ENCODE data around the gene EXOC3.
"Not testable (repeated sequence)": the region's sequence is repeated elsewhere in the genome, so short reads cannot be mapped to it uniquely, and the experiment has no call there.

The EXOC3 gene

DNA sequence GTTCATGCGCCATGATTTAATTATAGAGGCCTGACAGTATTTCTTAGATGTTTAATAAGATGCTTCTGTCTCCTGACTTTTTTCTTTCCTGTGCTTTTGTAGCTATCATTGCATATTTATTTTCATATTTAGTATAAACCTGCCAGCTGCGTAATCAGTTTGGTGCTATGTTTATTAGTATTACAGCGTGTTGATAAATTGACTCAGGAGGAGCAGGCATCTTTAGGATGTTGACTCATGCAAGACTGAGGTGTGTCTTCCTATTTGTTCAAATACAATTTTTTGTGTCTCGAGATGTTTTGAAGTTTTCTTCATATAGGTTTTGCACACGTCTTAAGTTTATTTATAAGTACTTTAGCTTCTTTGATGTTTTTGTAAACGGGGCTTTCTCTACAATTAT, 35.9 kb upstream of the EXOC3 start:
- no peak for DNase-seq (ENCODE audit: low read depth)

DNA sequence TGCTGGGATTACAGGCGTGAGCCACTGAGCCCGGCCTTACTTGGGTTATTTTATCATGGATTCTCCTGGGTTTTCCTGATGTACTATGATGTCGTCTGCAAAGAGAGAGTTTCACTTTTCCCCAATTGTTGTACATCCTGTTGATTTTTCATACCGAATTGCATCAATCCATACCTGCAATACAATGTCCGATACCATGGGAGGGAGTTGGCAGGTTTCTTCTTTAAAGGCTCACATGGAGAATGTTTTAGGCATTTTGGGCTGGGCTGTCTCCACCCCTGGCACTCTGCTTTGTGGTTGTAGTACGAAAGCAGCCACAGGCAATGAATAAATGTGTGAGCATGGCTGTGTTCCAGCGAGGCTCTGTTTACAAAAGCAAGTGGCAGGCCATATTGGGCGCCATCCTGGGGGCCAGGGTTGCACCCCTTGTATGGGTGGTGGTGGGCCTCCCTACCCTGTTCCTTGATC, 35.1 kb upstream of the EXOC3 start:
- DNase-seq (ENCODE audit: low read depth), result no peak

DNA sequence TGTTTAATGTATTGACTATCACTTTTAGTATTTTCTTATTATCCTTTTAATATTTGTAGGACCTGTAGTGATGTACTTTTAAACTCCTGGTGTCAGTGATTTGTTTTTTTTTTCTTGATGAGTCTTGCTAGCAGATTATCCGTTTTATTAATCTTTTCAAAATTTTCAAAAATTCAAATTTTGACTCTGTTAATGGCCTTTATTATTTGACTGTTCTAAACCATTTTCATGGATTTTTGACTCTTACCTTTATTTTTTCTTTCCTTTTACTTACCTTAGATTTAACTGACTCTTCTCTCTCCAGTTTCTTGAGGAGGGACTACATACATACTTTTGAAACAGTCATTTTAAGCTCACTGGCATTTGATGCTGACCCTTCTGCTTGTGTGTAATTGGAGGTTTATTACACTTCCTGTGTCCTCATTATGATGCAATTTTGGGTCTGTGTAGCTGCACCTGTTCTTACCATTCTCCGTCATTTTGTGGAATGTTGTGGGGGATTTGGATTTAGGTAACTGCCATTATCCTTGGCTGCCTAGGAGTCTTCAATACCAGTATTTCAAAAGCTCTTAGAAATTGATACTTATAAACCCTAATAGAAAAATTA, 32.0 kb upstream of the EXOC3 start:
- no peak for DNase-seq (ENCODE audit: low read depth)

- no peak for DNase-seq (ENCODE audit: low read depth)
These were observed 31.2 kb upstream of the EXOC3 start for GRCh38 chr5:411728-412127.

- DNase-seq (ENCODE audit: low read depth), result not testable (repeated sequence)
These were observed 27.7 kb upstream of the EXOC3 start for GRCh38 chr5:414991-415927.

DNA sequence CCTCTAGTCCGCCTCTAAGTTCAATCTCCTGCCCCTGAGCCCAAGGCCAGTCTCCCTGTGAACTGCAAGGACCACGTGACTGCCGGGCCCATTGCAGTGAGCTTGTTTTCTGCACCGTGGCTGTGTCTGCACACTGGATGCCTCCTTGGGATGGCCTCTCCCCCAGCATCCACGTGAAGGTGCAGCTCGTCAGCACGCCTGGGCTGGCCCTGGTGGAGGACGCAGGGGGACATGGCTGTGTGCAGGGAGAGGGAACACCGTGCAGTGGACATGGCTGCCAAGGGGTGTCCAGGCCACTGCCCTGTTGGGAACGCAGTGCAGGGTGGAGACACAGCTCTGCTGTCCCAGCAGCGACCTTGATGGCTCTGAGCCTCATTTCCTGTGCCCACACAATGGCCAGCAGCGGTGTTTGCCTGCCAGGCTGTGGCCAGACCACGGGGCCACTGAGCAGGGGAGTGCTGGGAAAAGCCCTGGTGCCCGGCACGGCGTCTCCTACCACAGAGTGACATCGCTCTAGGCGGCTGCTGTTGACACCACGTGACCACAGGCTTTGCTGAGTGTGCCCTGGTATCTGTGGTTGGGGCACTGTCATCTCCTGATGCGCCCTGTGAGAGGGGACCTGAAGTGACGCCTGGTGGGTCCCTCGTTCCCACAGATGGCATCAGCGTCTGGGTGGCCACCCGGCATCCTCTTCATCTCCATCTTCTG, 26.9 kb upstream of the EXOC3 start:
- DNase-seq (ENCODE audit: low read depth), result no peak

GRCh38 chr5:416636-416960, 26.4 kb upstream of the EXOC3 start:
- no peak for DNase-seq (ENCODE audit: low read depth)

DNA sequence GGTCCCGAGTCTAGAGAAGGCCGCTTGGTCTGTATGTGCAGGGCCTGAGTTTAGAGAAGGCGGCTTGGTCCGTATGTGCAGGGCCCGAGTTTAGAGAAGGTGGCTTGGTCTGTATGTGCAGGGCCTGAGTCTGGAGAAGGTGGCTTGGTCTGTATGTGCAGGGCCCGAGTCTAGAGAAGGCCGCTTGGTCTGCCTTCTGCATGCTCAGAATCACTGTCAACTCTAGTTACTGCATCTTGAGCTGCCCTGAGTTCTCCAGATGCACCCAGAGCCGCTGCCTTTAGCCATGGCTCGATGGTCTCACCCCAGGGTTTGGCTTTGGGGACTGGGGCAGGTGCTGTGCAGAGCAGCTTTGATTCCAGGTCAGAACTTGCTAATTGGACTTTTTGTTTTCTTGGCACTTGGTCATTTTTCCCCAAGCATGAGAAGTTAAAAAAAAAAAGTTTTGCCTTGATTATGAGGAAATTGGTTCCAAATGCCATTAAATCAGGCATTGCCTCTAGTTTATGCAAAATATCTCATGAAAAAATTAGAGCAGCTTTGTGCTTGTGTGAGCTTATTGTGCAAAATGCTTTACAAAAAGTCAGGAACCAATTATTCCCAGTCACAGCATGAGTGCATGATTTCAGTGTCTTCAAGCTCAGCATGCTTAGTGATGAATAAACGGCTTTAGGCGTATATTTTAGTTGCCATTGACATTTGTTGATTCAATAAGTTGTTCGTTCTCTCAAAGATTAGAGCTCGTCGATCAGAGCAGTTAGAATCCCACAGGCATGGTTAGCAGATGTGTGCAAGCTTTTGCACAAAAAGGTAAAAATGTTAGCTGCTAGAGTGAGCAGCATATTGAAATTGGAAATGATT, 25.4 kb upstream of the EXOC3 start:
- DNase-seq (ENCODE audit: low read depth), result no peak

- DNase-seq (ENCODE audit: low read depth), result no peak
These were observed 24.5 kb upstream of the EXOC3 start for GRCh38 chr5:418162-419121.

DNA sequence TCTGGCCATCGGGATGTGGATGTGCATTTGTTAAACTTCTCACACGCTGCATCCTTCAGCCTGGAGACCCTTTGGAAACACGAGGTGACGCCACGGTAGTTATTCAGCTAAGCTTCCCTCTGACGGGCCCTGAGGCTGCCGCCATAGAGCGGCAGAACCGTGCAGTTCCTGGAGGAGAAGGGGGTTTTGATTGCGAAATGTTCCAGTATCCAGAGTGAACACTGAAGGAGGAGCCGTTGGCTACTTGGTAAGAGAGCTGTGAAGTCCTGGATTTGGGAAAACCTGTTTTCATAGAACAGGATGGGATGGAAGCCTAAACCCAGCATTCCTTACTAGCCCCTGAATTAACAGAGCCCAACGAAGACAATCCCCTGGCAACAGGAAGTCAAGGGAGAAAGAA, 23.0 kb upstream of the EXOC3 start:
- no peak for DNase-seq (ENCODE audit: low read depth)

DNA sequence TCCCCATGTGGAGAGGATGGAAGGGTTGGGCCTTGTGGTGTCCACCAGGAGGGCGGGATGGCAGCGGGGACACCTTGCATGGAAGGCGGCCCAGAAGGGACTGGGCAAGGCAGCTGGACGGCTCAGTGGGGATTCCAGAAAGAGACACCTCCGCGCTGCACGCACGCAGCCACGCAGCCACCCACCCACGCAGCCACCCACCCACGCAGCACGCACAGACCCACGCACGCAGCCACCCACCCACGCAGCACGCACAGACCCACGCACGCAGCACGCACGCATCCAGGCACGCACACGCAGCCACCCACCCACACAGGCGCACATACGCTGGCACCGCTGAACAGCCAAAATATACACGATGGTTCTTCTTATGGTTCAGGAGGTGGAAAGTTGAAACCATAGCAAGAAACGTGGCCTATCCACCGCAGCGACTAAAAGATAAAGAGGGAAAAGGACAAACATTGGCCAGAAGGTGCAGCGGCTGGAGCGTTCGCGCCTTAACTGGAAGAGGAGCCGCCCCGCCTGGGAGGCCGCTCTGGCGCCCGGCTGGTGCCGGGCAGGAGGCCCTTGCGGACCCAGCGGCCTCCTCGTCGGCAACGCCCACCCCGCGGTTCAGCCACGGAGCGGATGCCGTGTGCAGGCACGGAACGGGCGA, 22.2 kb upstream of the EXOC3 start:
- DNase-seq (ENCODE audit: low read depth), result no peak

- DNase-seq (ENCODE audit: low read depth), result no peak
These were observed 21.6 kb upstream of the EXOC3 start for GRCh38 chr5:421287-421880.

GRCh38 chr5:421901-422300, 21.1 kb upstream of the EXOC3 start:
- no peak for DNase-seq (ENCODE audit: low read depth)

GRCh38 chr5:422323-423232, 20.4 kb upstream of the EXOC3 start:
- DNase-seq (ENCODE audit: low read depth), result no peak

DNA sequence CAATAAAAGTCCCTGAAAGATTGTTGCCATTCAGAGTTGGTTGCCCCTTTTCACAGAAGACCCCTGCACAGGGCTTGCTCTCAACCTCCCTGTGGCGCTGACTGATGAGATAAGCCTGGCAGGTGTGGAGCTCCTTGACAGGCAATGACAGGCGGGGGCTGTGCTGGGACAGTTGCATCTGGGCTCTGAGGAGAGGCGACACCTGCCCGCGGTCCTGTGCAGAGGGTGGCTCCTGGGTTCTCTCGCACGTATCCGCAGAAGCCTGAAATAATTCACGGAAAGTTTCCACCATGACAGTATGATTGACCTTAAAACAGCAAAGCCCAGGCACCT, 19.8 kb upstream of the EXOC3 start:
- no peak for DNase-seq (ENCODE audit: low read depth)

- no peak for DNase-seq (ENCODE audit: low read depth)
These were observed 19.2 kb upstream of the EXOC3 start for GRCh38 chr5:423626-424261.

GRCh38 chr5:424301-425110, 18.5 kb upstream of the EXOC3 start:
- DNase-seq (ENCODE audit: low read depth), result no peak

GRCh38 chr5:425714-426113, 17.3 kb upstream of the EXOC3 start:
- DNase-seq (ENCODE audit: low read depth), result no peak
